Esophagus (tissue), 2 donors: ENCODE results near the gene IRF8. TPM values are rescaled to one million over a fixed set of nuclear protein-coding genes. Genes with fewer than 3 reads are reported as not detected.

ENCODE experiments used
- H3K27ac ChIP-seq, 2 donors: one replicate each; pipeline ENCODE4 v1.5.1; 2013; ENCODE audit warnings: low read depth in 2 of 2, mild to moderate bottlenecking in 2 of 2, inconsistent platforms in 1 of 2, low read length in 1 of 2, moderate library complexity in 1 of 2
- H3K27me3 ChIP-seq, 2 donors: one replicate each; pipeline ENCODE4 v1.6.1; 2013; ENCODE audit warnings: low read length in 2 of 2, control low read depth in 1 of 2, mild to moderate bottlenecking in 1 of 2; ENCODE audit not compliant: insufficient read depth in 2 of 2, control insufficient read depth in 1 of 2
- H3K36me3 ChIP-seq, 2 donors: one replicate each; pipeline ENCODE4 v1.6.1; 2013; ENCODE audit warnings: low read length in 1 of 2; ENCODE audit not compliant: control insufficient read depth in 2 of 2, insufficient read depth in 2 of 2
- H3K4me1 ChIP-seq, 2 donors: one replicate each; pipeline ENCODE4 v1.6.1; 2013; ENCODE audit warnings: low read length in 1 of 2; ENCODE audit not compliant: control insufficient read depth in 2 of 2, insufficient read depth in 2 of 2
- H3K4me3 ChIP-seq, 2 donors: one replicate each; pipeline ENCODE4 v1.5.1; 2013; ENCODE audit warnings: low read length in 2 of 2, mild to moderate bottlenecking in 2 of 2, low read depth in 1 of 2, moderate library complexity in 1 of 2
- H3K9me3 ChIP-seq, 2 donors: one replicate each; pipeline ENCODE4 v1.6.1; 2013; ENCODE audit warnings: mild to moderate bottlenecking in 2 of 2, low read depth in 1 of 2, low read length in 1 of 2, moderate library complexity in 1 of 2; ENCODE audit not compliant: control insufficient read depth in 2 of 2, insufficient read depth in 1 of 2
- WGBS, 2 donors: extraction: QIAGEN DNeasy Blood & Tissue Kit; methylation state at CpG; one replicate each; pipeline ENCODE4 v1.1.7; 2013; 5-methylcytosine and 5-hydroxymethylcytosine counted together
- polyA plus RNA-seq, 2 donors: library from polyadenylated mRNA; stranded (reverse); fragments of 200-250 nt; gene quantifications; one replicate each; pipeline ENCODE4 v1.2.3, GENCODE V29; 2013
- donor health status: healthy with polysubstance abuse.
- donor health status: Bipolar disorder and iron deficiency.

Gene IRF8
- polyA plus RNA-seq, 2 donors = 0.53 to 0.96 TPM

DNA sequence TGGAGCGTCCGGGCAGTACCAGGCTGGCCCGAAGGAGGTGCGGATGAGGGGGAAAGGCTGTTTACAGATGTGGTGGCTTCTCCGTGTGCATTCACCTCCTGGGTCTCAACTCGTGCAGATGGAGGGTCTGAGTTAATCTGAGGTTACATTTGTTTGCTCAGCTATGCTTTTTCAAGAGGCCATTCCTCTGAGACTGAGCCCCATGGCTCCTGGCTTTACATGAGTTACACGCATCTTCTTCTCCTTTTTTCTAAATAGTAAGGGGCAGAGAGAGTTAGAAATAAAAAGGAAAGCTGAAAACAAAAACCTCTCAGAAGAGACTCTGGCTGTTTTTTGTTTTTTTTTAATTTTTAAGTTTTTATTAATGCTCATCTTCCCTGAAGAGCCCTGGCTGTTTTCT is 29.0 kb downstream of the IRF8 start:
- H3K4me1 ChIP-seq = peaks cover 0 to 2% of the 10 kb centered on the region in 2 donors
- peaks cover 0 to 4% of the 10 kb centered on the region in 2 donors for H3K27me3 ChIP-seq
- H3K4me3 ChIP-seq = no peak overlapping the region
- WGBS, 2 donors = 62 to 64% methylated on average over 7 of the region's 7 CpGs
- no peaks in the 10 kb centered on the region for H3K36me3 ChIP-seq
- no peak overlapping the region for H3K27ac ChIP-seq
- peaks cover 0 to 5% of the 10 kb centered on the region in 2 donors for H3K9me3 ChIP-seq

DNA sequence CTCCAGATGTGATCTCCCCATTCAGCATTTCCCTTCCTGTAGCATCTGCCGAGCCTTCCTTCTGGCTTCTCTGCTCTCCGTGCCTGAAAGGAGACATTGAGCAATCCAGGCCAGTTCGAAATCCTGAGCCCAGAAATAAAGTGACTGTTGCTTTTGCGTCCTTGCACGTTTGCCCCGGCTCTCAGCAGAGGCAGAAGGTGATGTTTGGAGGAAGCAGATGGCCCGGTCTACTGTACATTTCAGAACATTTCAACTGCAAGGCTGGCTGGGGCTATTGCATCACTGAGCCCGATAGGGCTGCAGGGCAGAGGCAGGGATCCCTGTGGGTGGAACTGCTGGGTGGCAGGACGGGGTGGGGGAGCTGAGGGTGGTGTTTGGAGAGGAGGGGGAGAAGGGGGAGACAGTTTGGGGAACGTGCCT is 29.4 kb downstream of the IRF8 start:
- H3K36me3 ChIP-seq = no peaks in the 10 kb centered on the region
- H3K27ac ChIP-seq = no peak overlapping the region
- H3K4me1 ChIP-seq = peaks cover 0 to 2% of the 10 kb centered on the region in 2 donors
- peaks cover 0 to 5% of the 10 kb centered on the region in 2 donors for H3K9me3 ChIP-seq
- no peak overlapping the region for H3K4me3 ChIP-seq
- H3K27me3 ChIP-seq = peaks cover 0 to 4% of the 10 kb centered on the region in 2 donors
- 44 to 46% methylated on average over 10 of the region's 10 CpGs for WGBS, 2 donors

DNA sequence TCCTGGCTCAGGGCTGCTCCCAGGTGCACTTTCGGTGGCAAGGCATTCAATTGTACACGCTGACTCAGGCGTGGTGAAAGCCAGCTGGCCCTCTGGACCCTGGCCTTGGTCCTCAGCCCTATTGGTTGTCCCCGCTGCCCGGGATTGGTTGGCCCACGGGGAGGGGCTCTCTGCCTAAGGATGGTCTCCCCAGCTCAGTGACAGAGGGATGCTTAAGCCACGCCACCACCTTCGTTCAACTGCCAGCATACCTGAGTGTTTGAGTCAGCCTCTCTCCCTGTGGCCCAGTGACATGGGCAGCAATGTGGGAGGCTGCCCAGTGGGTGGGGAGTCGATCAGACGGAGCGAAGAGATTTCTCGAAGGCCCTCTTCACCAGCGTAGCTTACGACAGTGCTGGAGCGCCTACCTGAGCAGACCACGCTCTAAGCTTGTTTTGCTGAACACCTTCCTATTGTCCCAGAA is 30.3 kb downstream of the IRF8 start:
- H3K4me3 ChIP-seq = no peak overlapping the region
- H3K9me3 ChIP-seq = peaks cover 0 to 5% of the 10 kb centered on the region in 2 donors
- H3K4me1 ChIP-seq = peaks cover 0 to 2% of the 10 kb centered on the region in 2 donors
- H3K27ac ChIP-seq = no peak overlapping the region
- WGBS, 2 donors = 74 to 75% methylated on average over 16 of the region's 16 CpGs
- no peaks in the 10 kb centered on the region for H3K36me3 ChIP-seq
- H3K27me3 ChIP-seq = peaks cover 0 to 4% of the 10 kb centered on the region in 2 donors

DNA sequence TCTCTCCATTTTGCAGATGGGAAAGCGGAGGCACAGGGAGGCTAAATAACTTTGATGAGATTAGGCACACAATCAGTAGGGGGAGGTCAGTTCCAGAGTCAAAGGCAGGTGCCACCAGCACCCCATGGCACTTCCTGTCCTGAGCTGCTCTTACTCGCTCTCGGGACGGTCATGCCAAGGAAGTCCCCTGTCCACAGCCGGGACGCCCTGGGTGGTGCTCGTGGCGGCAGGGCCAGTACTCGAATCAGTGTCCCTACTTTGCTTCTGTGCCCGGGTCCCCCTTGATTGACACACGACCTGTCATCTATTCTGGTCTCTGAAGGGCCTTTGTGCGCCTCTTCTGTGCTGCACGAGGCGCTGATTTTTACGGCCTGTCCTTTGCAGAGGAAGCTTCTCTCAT is 31.3 kb downstream of the IRF8 start:
- Histone ChIP-seq H3K36me3 (no peaks in the 10 kb centered on the region), H3K4me3 (no peak overlapping the region), H3K4me1 (no peaks in the 10 kb centered on the region), H3K27ac (no peak overlapping the region), H3K27me3 (peaks cover 0 to 4% of the 10 kb centered on the region in 2 donors), H3K9me3 (peaks cover 0 to 5% of the 10 kb centered on the region in 2 donors)
- WGBS, 2 donors = 86 to 88% methylated on average over 15 of the region's 15 CpGs

DNA sequence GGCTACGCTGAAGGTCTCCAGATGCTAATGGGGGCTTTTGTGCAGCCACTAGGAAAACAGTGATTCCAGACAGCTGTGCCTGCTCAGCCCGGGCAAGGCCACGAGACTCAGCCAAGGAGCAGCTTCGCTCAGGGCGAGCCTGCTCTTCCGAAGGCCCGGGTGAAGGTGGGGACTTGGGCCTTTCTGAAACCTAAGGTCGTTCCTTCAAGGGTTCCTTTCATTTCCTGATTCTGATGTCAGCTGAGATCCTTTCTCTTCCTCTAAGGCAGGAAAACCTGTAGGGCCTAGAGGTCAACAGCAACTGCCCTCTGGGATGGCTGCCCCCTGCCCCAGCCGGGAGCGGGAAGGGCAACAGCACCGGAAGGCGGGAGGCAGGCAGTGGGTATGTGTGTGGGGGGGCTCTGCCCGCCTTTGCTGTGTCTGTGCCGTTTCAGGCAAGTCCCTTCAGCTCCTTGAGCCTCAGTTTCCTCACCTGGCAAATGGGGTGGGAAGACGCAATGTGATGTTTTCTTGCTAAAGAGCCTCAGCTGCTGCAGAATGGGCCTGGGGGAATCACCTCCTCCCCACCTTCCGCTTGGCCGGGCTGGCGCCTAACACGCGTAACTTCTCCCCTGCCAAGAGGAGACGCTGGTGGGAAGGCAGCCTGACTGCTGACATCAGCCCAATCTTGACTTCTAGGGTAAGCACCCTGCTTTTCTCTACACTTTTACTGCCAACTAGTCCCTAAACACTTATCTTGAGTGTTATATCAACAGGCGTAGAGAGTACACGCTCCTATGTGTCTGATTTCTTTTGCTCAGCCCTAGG is 32.8 kb downstream of the IRF8 start:
- Histone ChIP-seq H3K27me3 (peaks cover 0 to 4% of the 10 kb centered on the region in 2 donors), H3K4me1 (no peaks in the 10 kb centered on the region), H3K36me3 (no peaks in the 10 kb centered on the region), H3K9me3 (no peaks in the 10 kb centered on the region), H3K4me3 (no peak overlapping the region), H3K27ac (no peak overlapping the region)
- WGBS, 2 donors = 84 to 85% methylated on average over 23 of the region's 23 CpGs

DNA sequence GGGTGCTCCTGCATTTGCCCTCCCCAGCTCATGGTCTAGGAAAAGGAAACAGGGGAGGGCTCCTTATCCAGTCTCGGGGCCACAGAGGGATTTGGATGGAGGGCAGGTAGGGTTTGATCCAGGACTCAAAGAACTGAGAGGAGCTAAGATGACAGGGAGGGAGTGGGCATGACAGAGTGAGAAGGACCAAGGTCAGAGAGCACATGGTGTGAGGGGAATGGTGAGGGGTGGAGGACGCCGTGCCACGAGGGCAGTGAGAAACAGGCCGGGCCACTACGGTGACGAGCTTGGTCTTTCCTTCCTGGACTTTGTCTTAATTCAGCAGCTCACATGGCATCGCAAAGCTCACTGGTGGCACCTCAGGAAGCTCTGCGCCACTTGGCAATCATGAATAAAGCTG is 35.2 kb downstream of the IRF8 start:
- peaks cover 0 to 2% of the 10 kb centered on the region in 2 donors for H3K4me1 ChIP-seq
- H3K27me3 ChIP-seq = peaks cover 0 to 4% of the 10 kb centered on the region in 2 donors
- H3K27ac ChIP-seq = no peak overlapping the region
- no peaks in the 10 kb centered on the region for H3K36me3 ChIP-seq
- 79 to 85% methylated on average over 9 of the region's 9 CpGs for WGBS, 2 donors
- H3K9me3 ChIP-seq = no peaks in the 10 kb centered on the region
- H3K4me3 ChIP-seq = no peak overlapping the region

DNA sequence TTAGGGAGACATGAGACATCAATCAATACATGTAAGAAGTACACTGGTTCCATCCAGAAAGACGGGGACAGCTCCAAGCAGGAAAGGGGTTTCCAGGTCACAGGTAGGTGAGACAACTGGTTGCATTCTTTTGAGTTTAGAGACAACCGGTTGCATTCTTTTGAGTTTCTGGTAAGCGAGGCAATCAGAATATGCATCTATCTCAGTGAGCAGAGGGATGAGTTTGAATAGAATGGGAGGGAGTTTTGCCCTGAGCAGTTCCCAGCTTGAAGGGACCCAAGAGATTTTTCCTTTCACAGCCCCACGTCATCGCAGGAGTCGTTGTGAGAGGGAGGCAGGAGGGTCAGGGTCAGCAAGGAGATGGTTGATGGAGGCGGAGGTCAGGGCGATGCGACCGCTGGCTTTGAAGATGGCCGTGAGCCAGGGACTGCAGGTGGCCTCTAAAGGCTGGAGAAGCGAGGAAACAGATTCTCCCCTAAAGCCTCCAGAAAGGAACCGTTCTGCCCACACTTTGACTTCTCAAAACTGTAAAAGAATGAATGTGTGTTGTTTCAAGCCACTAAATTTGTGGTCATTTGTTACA is 36.5 kb downstream of the IRF8 start:
- no peaks in the 10 kb centered on the region for H3K27me3 ChIP-seq
- no peaks in the 10 kb centered on the region for H3K9me3 ChIP-seq
- WGBS, 2 donors = 58 to 59% methylated on average over 13 of the region's 13 CpGs
- no peak overlapping the region for H3K27ac ChIP-seq
- H3K36me3 ChIP-seq = no peaks in the 10 kb centered on the region
- peaks cover 0 to 2% of the 10 kb centered on the region in 2 donors for H3K4me1 ChIP-seq
- no peak overlapping the region for H3K4me3 ChIP-seq

DNA sequence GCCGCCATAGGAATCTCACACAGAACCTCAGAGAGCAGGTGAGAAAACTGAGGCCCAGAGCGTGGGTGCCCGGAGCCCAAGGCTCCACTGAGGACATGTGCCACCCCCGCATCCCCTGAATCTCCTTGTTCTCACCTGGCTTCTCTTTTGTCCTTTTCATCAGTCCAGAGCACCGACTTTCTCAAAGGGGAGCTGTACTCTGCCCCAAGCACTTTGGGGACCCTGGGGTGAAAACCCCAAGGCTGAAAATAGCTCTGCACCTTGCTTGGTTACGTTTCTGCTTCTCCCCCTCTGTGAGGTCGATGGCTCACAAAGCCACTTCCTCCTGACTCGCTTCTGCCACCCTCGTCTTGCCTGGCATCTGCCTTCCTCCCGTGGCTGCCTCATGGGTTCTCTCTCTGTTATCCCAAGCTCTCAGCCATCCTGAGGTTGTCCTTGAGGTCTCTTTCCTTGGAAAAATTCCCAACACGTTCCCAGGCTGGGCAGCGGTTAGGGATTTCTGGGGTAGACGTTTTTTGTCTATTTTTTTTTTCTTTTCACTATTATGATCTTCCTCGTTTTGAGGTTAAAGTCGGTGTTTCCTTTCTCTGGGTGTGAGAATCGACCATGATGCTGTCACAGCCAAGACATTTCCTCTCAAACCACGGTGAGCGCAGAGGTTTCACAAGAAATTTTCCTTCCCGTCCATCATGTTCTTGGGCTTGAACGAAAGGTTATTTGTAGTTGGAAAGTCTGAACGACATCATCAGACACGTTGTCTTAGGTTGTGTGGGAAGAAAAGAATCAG is 37.2 kb downstream of the IRF8 start:
- Histone ChIP-seq H3K27ac (no peak overlapping the region), H3K4me3 (no peak overlapping the region), H3K36me3 (no peaks in the 10 kb centered on the region), H3K4me1 (peaks cover 0 to 2% of the 10 kb centered on the region in 2 donors), H3K9me3 (no peaks in the 10 kb centered on the region), H3K27me3 (no peaks in the 10 kb centered on the region)
- 57 to 59% methylated on average over 22 of the region's 22 CpGs for WGBS, 2 donors

DNA sequence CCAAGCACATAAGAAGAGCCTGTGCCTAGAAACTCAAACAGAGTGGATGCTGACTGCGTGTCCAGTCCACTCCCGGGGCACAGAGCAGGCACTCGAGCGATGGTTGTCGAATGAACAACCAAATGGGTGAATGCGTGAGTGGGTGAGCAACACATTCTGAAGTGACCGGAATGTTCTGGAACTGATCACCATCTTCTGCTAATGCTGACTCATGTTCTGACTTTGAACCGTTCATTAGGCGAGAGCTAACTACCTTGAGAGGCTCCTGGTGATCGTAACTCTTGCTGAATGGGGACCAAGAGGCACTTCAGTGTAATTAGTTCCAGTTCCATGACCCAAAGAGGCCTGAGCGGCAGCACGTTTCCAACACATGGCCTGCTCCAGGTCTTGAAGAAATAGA is 37.9 kb downstream of the IRF8 start:
- no peak overlapping the region for H3K27ac ChIP-seq
- no peaks in the 10 kb centered on the region for H3K9me3 ChIP-seq
- no peaks in the 10 kb centered on the region for H3K27me3 ChIP-seq
- 78 to 83% methylated on average over 12 of the region's 12 CpGs for WGBS, 2 donors
- no peaks in the 10 kb centered on the region for H3K36me3 ChIP-seq
- peaks cover 0 to 2% of the 10 kb centered on the region in 2 donors for H3K4me1 ChIP-seq
- no peak overlapping the region for H3K4me3 ChIP-seq
